K562 (cell line): ENCODE results near the gene ARHGAP22. TPM values are rescaled to one million over a fixed set of nuclear protein-coding genes. Genes with fewer than 3 reads are reported as not detected.
A peak's percentile ranks its signal among the peaks of the same experiment; 100 is the strongest.

Experiments used
- CBX1 ChIP-seq: sonication (generic); IDR thresholded peaks from 2 replicates; pipeline ENCODE4 v1.6.1; 2016; ENCODE audit warnings: antibody characterized with exemption, low read depth, mild to moderate bottlenecking
- DEAF1 ChIP-seq: fragments of 450-650 bp; formaldehyde crosslinking; IDR thresholded peaks from 2 replicates; pipeline ENCODE4 v1.4.0; 2020; ENCODE audit warnings: mild to moderate bottlenecking, moderate library complexity
- FOXM1 ChIP-seq, 2 experiments: fragments of 450-650 bp in 1 of 2; sonication (generic) in 1 of 2; formaldehyde crosslinking in 1 of 2; IDR thresholded peaks; 2 replicates each; pipeline versions ENCODE4 v1.6.1 to v1.9.0; 2017 to 2022; ENCODE audit warnings: low read depth in 2 of 2, mild to moderate bottlenecking in 2 of 2, missing genetic modification reagents in 1 of 2, moderate library complexity in 1 of 2
- FOXP4 ChIP-seq: sonication (generic); formaldehyde crosslinking; IDR thresholded peaks from 2 replicates; pipeline ENCODE4 v1.8.0; 2022; ENCODE audit warnings: mild to moderate bottlenecking, missing genetic modification reagents, borderline replicate concordance
- HNRNPL ChIP-seq: fragments of 200-400 bp; formaldehyde crosslinking; IDR thresholded peaks from 2 replicates; pipeline ENCODE4 v1.6.1; 2017; ENCODE audit warnings: low read depth, mild to moderate bottlenecking, low read length
- NFIX ChIP-seq: fragments of 250-450 bp; sonication (Bioruptor Pico); IDR thresholded peaks from 2 replicates; pipeline ENCODE4 v1.4.0; 2020; ENCODE audit warnings: low read depth, mild to moderate bottlenecking, moderate library complexity
- POLR2B ChIP-seq: fragments of 450-650 bp; IDR thresholded peaks from 2 replicates; pipeline ENCODE4 v1.6.1; 2018; ENCODE audit warnings: low read depth; ENCODE audit not compliant: partially characterized antibody
- RAD21 ChIP-seq, 2 experiments: fragments of 250-450 bp in 1 of 2; fragments of 450-650 bp in 1 of 2; sonication (Bioruptor Pico) in 1 of 2; formaldehyde crosslinking in 1 of 2; IDR thresholded peaks in 1 of 2; conservative IDR thresholded peaks in 1 of 2; 2 replicates each; pipeline versions ENCODE4 v1.4.0 to v1.8.0; 2020 to 2022; ENCODE audit warnings: mild to moderate bottlenecking in 2 of 2, moderate library complexity in 1 of 2
- RBM34 ChIP-seq: fragments of 200-400 bp; formaldehyde crosslinking; IDR thresholded peaks from 2 replicates; pipeline ENCODE4 v1.6.1; 2018; ENCODE audit warnings: low read length, borderline replicate concordance; ENCODE audit not compliant: insufficient read depth
- SMARCA5 ChIP-seq: fragments of 450-650 bp; IDR thresholded peaks from 2 replicates; pipeline ENCODE4 v1.6.1; 2016
- SRSF3 ChIP-seq: fragments of 200-400 bp; formaldehyde crosslinking; IDR thresholded peaks from 2 replicates; pipeline ENCODE4 v1.6.1; 2016; ENCODE audit warnings: mild to moderate bottlenecking, low read length, moderate library complexity; ENCODE audit not compliant: insufficient read depth
- SRSF7 ChIP-seq: fragments of 200-400 bp; formaldehyde crosslinking; optimal IDR thresholded peaks from 2 replicates; pipeline ENCODE3; 2017; ENCODE audit warnings: mild to moderate bottlenecking, low read depth, low read length
- TEAD4 ChIP-seq, 2 experiments: sonication (generic) in 1 of 2; formaldehyde crosslinking in 1 of 2; IDR thresholded peaks; 2 replicates each; pipeline versions ENCODE4 v1.6.1 to v1.8.0; 2012 to 2022; ENCODE audit warnings: borderline replicate concordance in 1 of 2, inconsistent platforms in 1 of 2, low read length in 1 of 2, mild to moderate bottlenecking in 1 of 2, missing genetic modification reagents in 1 of 2
- ZNF134 ChIP-seq: fragments of 250-450 bp; sonication (Bioruptor Pico); conservative IDR thresholded peaks from 2 replicates; pipeline ENCODE4 v1.4.0; 2020
- ZNF274 ChIP-seq: IDR thresholded peaks from 2 replicates; pipeline ENCODE4 v1.6.1; 2011; ENCODE audit warnings: low read depth, mild to moderate bottlenecking, low read length, moderate library complexity, borderline replicate concordance
- ZNF445 ChIP-seq: fragments of 250-450 bp; sonication (Bioruptor Pico); IDR thresholded peaks from 2 replicates; pipeline ENCODE4 v1.4.0; 2020; ENCODE audit warnings: low read depth, mild to moderate bottlenecking, moderate library complexity
- ZNF699 ChIP-seq: fragments of 250-450 bp; sonication (Bioruptor Pico); IDR thresholded peaks from 2 replicates; pipeline ENCODE4 v1.8.0; 2021; ENCODE audit warnings: mild to moderate bottlenecking, moderate library complexity; ENCODE audit not compliant: insufficient replicate concordance
- ZNF707 ChIP-seq: fragments of 250-450 bp; sonication (Bioruptor Pico); conservative IDR thresholded peaks from 2 replicates; pipeline ENCODE4 v1.8.0; 2022; ENCODE audit warnings: inconsistent platforms, mild to moderate bottlenecking, moderate library complexity
- polyA plus RNA-seq, 8 experiments: library from polyadenylated mRNA; depleted of rRNA in 4 of 8; stranded (reverse) in 5 of 8; unstranded in 3 of 8; fragments of >200 nt; fragmentation: Nextera tagmentation in 2 of 8; fragmentation: Illumina TruSeq in 1 of 8; extraction: Ambion mirVana in 2 of 8; extraction: Trizol in 1 of 8; gene quantifications; 2 replicates each; pipeline versions ENCODE4 v1.2.1 to v1.2.3, GENCODE V29; 2011 to 2014; ENCODE audit warnings: inconsistent platforms in 1 of 8, missing spikeins in 1 of 8
- total RNA-seq, 7 experiments: library from RNA; depleted of rRNA in 6 of 7; stranded (reverse); fragments of >200 nt in 6 of 7; fragmentation: Illumina TruSeq in 2 of 7; extraction: Trizol in 2 of 7; gene quantifications; 2 replicates each; pipeline versions ENCODE4 v1.2.1 to v1.2.3, GENCODE V29; 2011 to 2021; ENCODE audit warnings: low replicate concordance in 1 of 7
- TF ChIP-seq, protein P1 (sequence below): fragments of 250-450 bp; sonication (Bioruptor Pico); IDR thresholded peaks from 2 replicates; pipeline ENCODE4 v1.8.0; 2022; ENCODE audit warnings: moderate library complexity, mild to moderate bottlenecking, inconsistent platforms
- TF ChIP-seq, protein P2 (sequence below): conservative IDR thresholded peaks from 2 replicates; pipeline ENCODE4 v1.6.1; 2011; ENCODE audit warnings: low read depth, mild to moderate bottlenecking, low read length; ENCODE audit not compliant: control insufficient read depth

ARHGAP22 gene
- total and polyA plus RNA-seq, 9 of the 15 experiments (the other 6 are each of a cell fraction or from before 2014, with no cell fraction given) = 1.3 to 28.1 (median 12.7) TPM

- TF ChIP-seq TEAD4 (IDR thresholded peaks at IDR 0.05; ENCODE audit: low read length) = peak; percentile 95
- no peak for TF ChIP-seq TEAD4 (CRISPR knock-in tag; IDR thresholded peaks at IDR 0.05; ENCODE audit: borderline replicate concordance)
- peak; percentile 57; the same call in 1 of the 2 replicates for TF ChIP-seq CBX1
- TF ChIP-seq FOXM1 (IDR thresholded peaks at IDR 0.05; ENCODE audit: low read depth) = peak; percentile 86
- TF ChIP-seq FOXM1 (CRISPR knock-in tag; IDR thresholded peaks at IDR 0.05; ENCODE audit: low read depth) = no peak
- no peak for TF ChIP-seq HNRNPL
- TF ChIP-seq SMARCA5 = no peak
- TF ChIP-seq RBM34 = no peak
- no peak for TF ChIP-seq ZNF445 (CRISPR knock-in tag)
- TF ChIP-seq SRSF7 = no peak
- no peak for TF ChIP-seq ZNF274
- TF ChIP-seq ZNF707 (CRISPR knock-in tag) = peak; percentile 41; the same call in 1 of the 2 replicates
- TF ChIP-seq, protein P1, sequence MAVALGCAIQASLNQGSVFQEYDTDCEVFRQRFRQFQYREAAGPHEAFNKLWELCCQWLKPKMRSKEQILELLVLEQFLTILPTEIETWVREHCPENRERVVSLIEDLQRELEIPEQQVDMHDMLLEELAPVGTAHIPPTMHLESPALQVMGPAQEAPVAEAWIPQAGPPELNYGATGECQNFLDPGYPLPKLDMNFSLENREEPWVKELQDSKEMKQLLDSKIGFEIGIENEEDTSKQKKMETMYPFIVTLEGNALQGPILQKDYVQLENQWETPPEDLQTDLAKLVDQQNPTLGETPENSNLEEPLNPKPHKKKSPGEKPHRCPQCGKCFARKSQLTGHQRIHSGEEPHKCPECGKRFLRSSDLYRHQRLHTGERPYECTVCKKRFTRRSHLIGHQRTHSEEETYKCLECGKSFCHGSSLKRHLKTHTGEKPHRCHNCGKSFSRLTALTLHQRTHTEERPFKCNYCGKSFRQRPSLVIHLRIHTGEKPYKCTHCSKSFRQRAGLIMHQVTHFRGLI (CRISPR knock-in tag) = peak; percentile 86
- no peak for TF ChIP-seq NFIX (CRISPR knock-in tag)
- TF ChIP-seq ZNF134 (CRISPR knock-in tag) = peak; percentile 62
- no peak for TF ChIP-seq ZNF699 (CRISPR knock-in tag)
- peak; percentile 73 for TF ChIP-seq POLR2B
- no peak for TF ChIP-seq DEAF1 (CRISPR knock-in tag)
- TF ChIP-seq RAD21 (CRISPR knock-in tag; conservative IDR thresholded peaks at IDR 0.05 in 1 of 2, IDR thresholded peaks at IDR 0.05 in 1 of 2) = peak; percentile 45 to 63; a peak in 3 of 4 replicates
- TF ChIP-seq, protein P2, sequence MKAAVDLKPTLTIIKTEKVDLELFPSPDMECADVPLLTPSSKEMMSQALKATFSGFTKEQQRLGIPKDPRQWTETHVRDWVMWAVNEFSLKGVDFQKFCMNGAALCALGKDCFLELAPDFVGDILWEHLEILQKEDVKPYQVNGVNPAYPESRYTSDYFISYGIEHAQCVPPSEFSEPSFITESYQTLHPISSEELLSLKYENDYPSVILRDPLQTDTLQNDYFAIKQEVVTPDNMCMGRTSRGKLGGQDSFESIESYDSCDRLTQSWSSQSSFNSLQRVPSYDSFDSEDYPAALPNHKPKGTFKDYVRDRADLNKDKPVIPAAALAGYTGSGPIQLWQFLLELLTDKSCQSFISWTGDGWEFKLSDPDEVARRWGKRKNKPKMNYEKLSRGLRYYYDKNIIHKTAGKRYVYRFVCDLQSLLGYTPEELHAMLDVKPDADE = peak; percentile 97
- peak; percentile 98 for TF ChIP-seq FOXP4 (CRISPR knock-in tag)
- TF ChIP-seq SRSF3 = no peak
Observed at GRCh38 chr10:48470115-48470892, 134.6 kb downstream of the ARHGAP22 start (continued).
